GM12891 (cell line): ENCODE data around the gene EXD3.

Source experiments
- POLR2A ChIP-seq: IDR thresholded peaks from 2 replicates; pipeline ENCODE4 v1.6.1; 2011; ENCODE audit warnings: low read depth, low read length, control low read depth
- POLR2AphosphoS5 ChIP-seq: IDR thresholded peaks from 2 replicates; pipeline ENCODE4 v1.6.1; 2011; ENCODE audit warnings: low read depth, low read length, control low read depth

GRCh38 chr9:137302118-137302448 lies 120.9 kb downstream of the EXD3 start, which contains the start of gene NRARP:
- peak; percentile 57; the same call in 1 of the 2 replicates for TF ChIP-seq POLR2AphosphoS5
- TF ChIP-seq POLR2A: peak; percentile 77
